Measurements from ENCODE around the gene HDAC4. TPM values are rescaled to one million over a fixed set of nuclear protein-coding genes. Genes with fewer than 3 reads are reported as not detected.
"Not testable (repeated sequence)": the region's sequence is repeated elsewhere in the genome, so short reads cannot be mapped to it uniquely, and the experiment has no call there.

Gene HDAC4
- total RNA-seq, 2 donors from 2014 or later: 38.7 to 50.9 TPM

DNA sequence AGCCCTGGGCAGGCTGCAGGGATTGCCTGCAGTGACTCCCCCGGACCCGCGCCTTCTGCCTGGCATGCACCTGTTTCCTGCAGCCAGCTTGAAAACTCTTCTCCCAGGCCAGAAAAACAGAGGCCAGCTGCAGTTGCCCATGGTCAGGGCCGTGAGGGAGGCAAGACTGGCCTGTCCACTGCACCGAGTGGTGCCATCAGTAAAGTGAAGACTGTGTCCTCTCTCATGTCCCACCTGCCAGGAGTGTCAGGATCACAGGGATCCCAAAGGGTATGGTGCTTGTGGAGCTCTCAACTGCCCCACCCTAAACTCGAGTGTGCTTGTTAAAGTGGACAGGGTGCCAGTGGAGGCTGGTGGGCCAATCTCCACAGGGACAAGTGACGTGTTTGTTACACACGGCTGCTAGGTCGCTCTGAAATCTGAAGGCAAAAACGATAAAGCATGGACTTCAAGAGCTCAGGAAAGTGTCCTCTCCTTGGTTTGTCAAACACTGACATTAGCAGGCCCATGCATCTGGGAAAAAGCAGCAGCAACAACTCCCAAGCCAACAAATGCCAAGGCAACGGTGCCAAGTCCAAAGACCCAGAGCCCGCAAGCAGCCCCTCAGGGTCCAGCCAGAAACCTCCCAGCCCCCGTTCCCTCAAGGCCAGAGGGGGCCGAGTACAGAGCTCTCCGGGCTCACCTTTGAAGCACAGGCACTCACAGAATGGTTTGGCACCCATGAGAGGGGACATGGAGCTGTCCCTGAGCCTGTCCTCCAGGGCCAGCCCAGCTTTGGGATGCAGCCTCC lies 213.2 kb downstream of the HDAC4 start:
- ATAC-seq: no peak
- intact Hi-C loops (cut with DNase I, micrococcal nuclease): no loop called here
- peak in 1 of 2 donors; percentile 1 for DNase-seq

DNA sequence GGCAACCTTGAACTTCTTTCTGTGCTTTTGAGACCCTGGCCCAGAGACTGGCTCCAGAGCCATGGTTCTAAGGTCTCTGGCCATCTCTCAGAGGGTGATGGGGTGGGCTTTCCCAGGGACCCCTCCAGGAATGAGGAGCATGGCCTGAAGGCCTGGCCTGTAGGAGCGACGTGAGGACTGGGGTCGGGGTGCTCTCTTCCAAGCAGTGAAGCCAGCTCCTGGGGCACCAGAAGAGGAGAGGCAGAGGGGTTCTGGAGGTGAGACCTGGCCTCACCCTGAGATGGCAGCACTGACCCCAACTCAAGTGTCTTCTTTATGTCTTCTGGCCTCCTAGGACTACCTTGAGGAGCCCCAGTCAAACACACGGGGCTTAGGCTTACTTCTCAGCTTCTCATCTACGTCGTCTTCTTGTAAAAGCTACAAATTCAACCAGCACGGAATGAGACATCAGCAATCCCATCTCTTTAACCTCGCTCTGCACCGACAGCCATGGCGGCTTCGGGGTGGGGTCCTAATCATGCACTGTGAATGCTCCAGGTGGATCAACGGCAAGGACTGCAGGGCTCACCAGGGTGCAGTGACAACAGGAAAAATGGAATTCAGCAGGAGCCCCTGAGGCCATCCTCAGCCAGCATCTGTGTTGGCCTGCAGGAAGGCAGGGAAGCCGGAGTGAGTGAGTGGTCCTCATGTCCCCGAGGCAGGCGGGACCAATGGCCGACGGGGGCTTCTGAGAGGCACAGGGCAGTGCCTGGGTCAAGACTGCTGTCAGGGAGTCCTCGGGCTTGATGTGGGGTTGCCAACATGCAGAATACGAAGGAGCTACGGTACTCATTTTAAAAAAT lies 214.1 kb downstream of the HDAC4 start:
- DNase-seq (peak in 1 of 2 donors; percentile 1), ATAC-seq (no peak)
- intact Hi-C loops (cut with DNase I, micrococcal nuclease): no loop called here

DNA sequence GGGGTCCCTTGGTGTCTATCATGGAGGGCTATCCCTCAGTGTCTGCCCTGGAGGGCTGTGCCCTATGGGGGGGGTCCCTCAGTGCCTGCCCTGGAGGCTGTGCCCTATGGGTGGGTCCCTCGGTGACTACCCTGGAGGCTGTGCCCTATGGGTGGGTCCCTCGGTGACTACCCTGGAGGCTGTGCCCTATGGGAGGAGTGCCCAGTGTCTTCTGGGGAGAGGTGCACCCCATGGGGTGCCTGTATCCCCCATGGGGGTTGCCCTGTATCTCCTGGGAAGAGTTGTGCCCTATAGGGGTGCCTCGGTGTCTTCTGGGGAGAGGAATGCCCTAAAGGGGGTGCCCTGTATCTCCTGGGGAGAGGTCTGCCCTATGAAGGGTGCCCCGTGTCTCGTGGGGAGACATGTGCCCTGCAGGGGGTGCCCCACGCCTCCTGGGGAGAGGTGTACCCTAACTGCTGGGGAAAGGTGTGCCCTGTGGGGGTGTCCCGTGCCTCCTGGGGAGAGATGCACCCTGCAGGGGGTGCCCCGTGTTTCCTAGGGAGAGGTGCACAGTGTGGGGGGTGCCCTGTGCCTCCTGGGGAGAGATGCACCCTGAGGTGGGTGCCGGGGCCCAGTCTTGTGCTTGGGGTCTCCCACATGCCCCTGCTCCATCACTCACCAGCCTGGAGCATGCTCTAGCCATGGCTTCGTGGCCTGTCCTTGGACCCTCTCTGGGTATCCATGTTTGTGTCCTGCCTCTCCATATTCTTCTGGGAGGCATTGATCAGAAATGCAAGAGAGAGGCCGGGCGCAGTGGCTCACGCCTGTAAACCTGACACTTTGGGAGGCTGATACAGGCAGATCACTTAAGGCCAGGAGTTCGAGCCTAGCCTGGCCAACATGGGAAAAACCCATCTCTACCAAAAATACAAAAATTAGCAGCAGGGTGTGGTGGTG lies 215.6 kb downstream of the HDAC4 start:
- intact Hi-C loops (cut with DNase I, micrococcal nuclease): no loop called here
- ATAC-seq: no peak
- peak in 1 of 2 donors; percentile 1 for DNase-seq

DNA sequence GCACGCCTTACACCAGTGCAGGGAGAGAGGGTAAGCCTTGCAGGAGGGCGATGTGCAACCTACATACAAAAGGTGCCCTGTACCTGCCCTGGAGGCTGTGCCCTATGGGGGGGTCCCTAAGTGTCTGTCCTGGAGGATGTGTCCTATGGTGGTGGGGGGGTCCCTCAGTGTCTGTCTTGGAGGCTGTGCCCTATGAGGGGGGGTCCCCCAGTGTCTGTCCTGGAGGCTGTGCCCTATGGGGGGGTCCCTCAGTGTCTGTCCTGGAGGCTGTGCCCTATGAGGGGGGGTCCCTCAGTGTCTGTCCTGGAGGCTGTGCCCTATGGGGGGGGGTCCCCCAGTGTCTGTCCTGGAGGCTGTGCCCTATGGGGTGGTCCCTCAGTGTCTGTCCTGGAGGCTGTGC lies 216.6 kb downstream of the HDAC4 start:
- DNase-seq (peak in 1 of 2 donors; percentile 0), ATAC-seq (no peak)
- intact Hi-C loops (cut with DNase I, micrococcal nuclease): no loop called here

DNA sequence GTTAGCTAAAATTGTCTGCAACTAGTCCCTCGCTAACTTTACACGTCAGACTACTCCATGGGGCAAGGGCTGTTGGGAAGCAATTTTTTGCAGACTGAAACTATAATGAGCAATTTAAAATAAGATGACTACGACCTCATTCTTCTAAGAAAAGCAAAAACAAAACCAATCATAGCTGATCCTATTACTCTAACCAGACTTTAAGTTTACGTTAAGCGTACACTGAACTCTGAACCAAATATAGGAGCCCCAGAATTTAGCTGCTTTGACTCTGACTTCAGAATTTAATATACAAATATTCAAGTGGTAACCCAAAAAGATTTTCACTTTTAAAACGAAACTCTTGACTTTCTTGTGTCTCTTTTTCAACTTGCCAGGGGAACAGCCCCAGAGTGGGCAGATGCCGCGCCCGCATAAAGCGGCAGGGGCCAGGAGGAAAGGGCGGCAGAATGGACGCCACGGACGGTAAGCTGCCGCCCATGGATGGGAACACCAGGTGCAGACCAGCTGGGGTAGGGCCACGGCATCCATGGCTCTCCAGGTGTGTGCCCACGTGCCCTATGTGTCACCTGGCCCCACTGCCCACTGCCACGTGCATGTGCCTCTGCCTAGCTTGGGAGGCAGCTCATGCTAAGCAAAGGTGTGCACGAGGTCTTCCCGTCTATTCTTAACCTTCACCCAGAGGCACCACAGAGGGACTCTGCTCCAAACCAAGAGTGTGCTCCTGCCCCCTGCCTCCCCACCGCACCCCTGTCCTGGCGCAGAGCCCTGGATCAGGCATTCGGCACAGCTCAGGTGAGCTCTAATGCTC lies 217.6 kb downstream of the HDAC4 start:
- DNase-seq (peak in 1 of 2 donors; percentile 1), ATAC-seq (no peak)
- intact Hi-C loops (cut with DNase I, micrococcal nuclease): no loop called here

DNA sequence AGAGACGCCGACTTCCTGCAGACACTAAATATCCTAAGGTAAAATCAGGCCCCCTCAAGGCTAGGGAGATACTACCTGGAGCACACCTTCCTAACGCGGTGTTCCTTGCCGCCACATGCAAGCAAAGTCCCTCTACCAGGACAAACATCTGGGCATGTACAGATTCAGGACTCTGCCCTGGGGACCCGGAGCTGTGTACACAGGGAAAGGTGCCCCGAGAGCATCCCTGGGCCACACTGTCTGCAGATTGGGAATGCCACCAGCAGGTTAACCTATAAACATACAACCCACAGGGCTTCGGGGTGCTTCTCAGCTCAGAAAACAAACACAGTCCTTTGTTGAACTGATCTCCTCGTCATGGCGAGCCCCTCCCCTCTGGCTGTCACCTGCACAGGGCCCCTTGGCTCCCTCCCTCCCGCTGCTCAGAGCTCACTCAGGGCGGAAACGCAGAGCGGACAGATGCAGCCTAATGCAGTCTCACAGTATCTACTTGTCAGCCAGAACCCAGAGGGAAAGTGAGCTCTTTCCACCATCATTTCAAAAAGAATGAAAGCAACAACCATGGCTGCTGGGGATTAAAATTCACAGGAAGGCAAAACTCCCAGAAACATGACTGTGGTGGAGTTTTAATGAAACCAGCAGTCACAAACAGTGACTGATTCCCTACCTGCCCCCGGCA lies 218.8 kb downstream of the HDAC4 start:
- intact Hi-C loops (cut with DNase I, micrococcal nuclease): no loop called here
- no peak for ATAC-seq
- peak in 1 of 2 donors; percentile 0 for DNase-seq

DNA sequence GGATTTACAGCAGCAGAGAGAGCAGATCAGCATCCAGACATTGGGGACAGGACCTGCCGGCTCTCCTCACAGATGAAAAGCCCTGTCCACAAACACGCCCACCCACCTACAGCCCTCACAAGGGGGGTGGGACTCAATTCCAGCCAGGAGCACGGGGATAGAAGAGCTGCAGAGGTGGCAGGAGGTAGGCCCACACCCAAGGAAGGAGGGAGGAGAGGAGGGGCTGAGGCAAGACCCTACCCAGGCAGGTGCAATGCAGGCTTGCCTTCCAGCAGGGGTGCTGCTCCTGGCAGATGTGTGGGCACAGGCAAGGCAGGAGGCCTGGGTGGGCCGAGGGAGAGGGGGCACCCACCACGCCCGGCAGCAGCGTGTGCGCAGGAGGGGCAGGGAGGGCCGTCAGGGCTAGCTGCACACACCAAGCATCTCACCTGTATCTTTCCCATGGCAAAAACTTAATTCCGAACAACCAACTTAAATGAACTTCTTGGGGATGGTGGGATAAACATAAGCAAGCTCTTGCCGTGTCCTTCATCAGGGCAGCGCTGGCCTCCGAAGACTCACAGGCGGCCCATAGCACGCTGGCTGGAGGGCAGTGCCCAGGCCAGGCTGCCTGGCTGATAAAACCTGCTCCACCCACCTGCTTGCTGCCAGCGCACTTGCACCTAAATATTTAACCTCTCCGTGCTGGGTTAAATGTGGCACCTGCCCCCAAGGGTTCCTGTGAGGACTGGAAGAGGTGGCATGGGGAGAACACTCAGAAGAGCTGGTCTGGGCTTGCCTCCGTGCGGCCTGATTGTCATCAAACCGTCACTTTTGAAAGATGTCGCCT lies 219.5 kb downstream of the HDAC4 start:
- DNase-seq (peak; percentile 0 to 9), ATAC-seq (no peak)
- intact Hi-C loops (cut with DNase I, micrococcal nuclease): no loop called here

DNA sequence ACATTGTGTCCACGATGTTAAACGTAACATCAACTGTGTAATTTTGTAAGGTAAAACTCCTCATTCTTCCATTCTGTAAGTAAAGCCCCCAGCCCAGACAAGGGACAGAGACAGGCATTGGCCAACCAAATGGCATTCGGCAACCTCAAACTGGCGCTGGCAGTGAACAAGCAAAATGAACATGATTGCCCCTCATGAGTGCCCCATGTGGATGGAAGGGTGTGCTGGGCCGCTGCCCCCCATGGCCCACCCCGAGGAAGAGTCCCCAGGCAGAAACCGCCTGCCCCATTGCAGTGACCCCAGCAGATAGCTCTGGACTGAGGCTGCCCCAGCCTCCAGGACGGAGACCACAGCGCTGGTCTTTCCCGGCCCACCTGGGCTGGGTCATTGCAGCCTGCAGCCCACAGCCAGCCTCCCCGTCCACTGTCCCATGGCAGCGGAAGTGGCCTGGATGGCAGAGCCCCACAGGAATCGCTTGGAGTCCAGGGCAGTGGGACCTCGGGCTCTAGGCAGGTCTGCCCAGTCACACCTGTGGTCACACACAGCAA lies 220.2 kb downstream of the HDAC4 start:
- no peak for ATAC-seq
- peak; percentile 1 to 10 for DNase-seq
- intact Hi-C loops (cut with DNase I, micrococcal nuclease): no loop called here

DNA sequence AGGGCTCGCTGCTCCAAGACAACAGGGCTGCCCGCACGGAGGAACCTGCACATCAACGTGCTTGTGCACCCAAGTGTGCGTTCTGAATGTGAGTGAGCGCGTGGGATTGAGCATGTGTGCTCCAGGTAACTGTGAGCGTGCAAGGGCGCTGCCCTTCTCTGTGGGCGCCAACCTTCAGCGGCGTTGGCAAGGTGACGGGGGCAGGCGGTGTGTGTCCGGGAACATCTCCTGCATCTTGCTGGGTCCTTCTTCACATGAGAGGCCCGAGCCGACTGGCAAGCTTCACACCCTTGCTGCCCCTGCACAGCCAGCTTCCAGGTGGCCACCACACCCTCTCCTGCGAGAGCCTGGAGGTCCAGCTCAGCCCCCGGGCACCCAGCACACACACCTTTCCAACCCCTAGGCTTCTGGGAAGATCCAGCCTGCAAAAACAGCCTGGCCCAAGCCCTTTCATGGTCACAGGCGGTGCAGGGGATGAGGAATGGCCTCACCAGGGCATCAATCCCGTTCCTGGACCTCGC lies 220.9 kb downstream of the HDAC4 start:
- intact Hi-C loops (cut with DNase I, micrococcal nuclease): no loop called here
- no peak for ATAC-seq
- peak; percentile 2 to 7 for DNase-seq

DNA sequence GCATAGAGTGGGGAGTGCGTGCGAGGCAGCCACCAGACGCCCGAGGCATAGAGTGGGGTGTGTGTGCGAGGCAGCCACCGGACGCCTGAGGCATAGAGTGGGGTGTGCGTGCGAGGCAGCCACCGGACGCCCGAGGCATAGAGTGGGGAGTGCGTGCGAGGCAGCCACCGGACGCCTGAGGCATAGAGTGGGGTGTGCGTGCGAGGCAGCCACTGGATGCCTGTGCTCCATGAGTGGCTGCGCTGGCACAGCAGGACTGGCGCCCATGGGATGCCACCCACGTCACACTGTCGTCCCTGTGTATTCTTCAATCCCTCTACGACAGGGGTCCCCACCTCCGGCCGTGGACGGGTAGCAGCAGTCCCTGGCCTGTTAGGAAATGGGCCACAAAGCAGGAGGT lies 221.9 kb downstream of the HDAC4 start:
- ATAC-seq (no peak), DNase-seq (peak; percentile 2 to 12)
- intact Hi-C loops (cut with DNase I, micrococcal nuclease): no loop called here

DNA sequence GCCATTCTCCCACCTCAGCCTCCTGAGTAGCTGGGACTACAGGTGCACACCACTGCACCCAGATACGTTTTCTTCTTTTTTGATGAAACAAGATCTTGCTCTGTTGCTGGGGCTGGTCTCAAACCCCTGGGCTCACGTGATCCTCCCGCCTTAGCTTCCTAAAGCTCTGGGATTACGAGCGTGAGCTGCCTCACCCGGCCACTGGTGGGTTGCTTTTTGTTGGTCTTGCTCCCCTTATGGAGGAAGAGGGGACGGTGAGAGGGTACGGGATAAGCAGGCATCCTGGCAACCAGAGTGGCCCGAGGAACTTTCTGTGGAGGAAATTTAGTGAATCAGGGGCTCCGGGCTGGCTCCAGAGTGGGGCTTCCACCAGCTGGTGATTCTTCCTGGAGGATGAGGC lies 222.3 kb downstream of the HDAC4 start:
- no peak for ATAC-seq
- intact Hi-C loops (cut with DNase I, micrococcal nuclease): no loop called here
- peak in 1 of 2 donors; percentile 10 for DNase-seq

DNA sequence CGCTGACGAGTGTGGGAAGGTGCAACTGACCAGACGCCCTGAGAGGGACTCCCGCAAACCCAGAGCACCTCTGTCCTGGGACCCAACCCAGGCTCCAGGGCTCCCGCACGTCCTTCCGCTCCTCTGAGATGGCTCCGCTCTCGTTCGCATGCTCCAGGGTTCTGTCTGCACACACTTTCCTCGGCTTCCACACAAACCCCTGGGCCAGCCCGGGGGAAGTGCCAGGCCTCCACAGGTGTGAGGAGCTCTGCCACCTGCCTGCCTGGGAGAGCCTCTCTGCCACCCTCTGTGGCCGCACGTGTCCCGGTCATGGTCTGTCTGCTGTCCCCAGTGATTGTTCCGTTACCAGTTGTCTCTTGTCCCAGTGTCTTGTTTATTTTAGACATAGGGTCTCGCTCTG lies 222.9 kb downstream of the HDAC4 start:
- ATAC-seq (no peak), DNase-seq (peak; percentile 1 to 15)
- intact Hi-C loops (cut with DNase I, micrococcal nuclease): no loop called here

DNA sequence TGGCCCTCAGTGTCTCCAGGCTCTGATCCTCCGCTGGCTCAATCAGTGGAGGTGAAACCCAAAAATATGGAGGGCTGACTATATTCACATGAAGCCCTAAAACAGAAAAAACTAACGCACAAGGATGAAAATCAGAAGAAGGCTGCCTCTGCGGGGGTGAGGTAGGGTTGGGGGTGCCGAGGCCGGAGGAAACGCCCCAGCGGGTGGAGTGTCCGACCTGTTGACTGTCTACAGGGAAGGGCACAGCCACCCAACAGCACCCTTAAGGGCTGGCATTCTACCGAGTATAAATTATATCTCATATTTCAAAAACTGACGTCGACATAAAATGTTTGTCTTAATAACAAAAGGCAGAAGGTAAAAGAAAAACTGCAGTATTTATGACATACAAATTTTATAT lies 223.5 kb downstream of the HDAC4 start:
- ATAC-seq: no peak
- intact Hi-C loops (cut with DNase I, micrococcal nuclease): no loop called here
- peak in 1 of 2 donors; percentile 1 for DNase-seq

DNA sequence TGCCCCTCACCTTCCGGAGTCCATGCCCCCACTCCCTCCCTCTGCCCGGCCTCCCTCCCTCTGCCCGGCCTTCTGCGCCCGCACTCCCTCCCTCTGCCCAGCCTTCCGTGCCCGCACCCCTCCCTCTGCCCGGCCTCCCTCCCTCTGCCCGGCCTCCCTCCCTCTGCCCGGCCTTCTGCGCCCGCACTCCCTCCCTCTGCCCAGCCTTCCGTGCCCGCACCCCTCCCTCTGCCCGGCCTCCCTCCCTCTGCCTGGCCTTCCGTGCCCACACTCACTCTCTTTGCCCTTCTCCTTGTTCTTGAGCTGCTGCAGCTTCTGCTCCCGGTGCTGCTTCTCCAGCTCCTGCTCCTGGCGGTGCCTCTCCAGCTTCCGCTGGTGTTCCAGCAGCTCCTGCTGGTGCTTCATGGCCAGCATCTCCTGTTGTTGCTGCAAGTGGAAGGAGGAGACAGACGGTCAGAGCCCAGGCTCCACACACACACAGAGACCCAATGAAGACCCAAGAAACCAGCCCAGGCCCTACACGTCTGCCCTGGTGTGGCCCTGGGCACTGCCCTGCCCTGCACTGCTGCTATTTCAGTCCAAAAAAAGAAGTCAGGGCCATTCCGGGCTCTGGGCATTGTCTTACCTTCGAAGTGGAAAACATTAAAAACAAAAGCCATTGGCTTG lies 224.5 kb downstream of the HDAC4 start:
- ATAC-seq (peak; percentile 41), DNase-seq (peak; percentile 5 to 41)
- intact Hi-C loops (cut with DNase I, micrococcal nuclease): not testable (repeated sequence)

DNA sequence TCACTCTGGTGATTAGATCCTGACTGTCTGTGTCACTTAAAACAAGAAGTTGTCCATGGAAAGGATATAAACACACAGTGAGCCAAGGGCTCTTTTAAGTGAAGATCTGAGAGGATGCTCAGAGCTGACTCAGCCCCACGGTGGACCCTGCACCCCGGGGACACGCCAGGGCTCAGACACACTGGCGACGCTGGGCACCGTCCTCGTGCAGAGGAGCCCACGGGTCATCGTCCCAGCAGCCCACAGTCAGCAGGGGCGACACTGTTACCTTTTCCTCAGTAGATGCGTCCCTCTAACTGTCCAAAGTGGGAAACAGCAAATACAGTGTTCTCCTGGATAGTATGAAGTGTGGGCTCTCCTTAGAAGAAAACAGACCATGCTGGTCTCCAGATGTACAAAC lies 225.6 kb downstream of the HDAC4 start:
- intact Hi-C loops (cut with DNase I, micrococcal nuclease): no loop called here
- peak in 1 of 2 donors; percentile 4 for DNase-seq
- ATAC-seq: no peak

DNA sequence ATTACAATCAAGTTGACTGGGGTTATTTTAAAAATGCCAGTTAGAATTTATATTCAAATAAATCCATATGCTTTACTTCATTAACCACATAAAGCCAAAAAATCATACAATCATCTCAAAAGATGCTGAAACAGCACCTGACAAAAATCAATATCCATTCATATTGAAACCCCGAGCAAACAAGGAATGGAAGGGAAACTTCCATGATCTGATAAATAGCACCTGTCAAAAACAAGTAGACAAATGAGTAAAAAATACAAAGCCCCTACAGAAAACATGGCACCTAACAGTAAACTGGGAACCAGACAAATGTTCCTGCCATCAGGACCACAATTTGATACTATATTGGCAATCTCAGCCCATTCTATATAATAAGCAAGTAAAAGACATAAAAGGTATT lies 227.5 kb downstream of the HDAC4 start:
- ATAC-seq: no peak
- intact Hi-C loops (cut with DNase I, micrococcal nuclease): no loop called here
- DNase-seq: no peak

Data from left colon (tissue), 2 donors.